Peyer's patch (tissue), 4 donors: ENCODE measurements around the gene NBAS.

Source experiments
- POLR2A ChIP-seq, 2 donors: fragments of 450-650 bp; IDR thresholded peaks; one replicate each; pipeline ENCODE4 v1.5.1; 2017; ENCODE audit warnings: antibody characterized with exemption in 2 of 2, mild to moderate bottlenecking in 2 of 2, moderate library complexity in 2 of 2
- TF ChIP-seq, protein P1 (sequence below), 6 experiments: fragments of 450-650 bp in 4 of 6; fragments of 200-600 bp in 2 of 6; sonication (generic) in 1 of 6; IDR thresholded peaks; one replicate each; pipeline ENCODE4 v1.5.1; 2017 to 2019; ENCODE audit warnings: antibody characterized with exemption in 6 of 6, mild to moderate bottlenecking in 3 of 6, moderate library complexity in 1 of 6

DNA sequence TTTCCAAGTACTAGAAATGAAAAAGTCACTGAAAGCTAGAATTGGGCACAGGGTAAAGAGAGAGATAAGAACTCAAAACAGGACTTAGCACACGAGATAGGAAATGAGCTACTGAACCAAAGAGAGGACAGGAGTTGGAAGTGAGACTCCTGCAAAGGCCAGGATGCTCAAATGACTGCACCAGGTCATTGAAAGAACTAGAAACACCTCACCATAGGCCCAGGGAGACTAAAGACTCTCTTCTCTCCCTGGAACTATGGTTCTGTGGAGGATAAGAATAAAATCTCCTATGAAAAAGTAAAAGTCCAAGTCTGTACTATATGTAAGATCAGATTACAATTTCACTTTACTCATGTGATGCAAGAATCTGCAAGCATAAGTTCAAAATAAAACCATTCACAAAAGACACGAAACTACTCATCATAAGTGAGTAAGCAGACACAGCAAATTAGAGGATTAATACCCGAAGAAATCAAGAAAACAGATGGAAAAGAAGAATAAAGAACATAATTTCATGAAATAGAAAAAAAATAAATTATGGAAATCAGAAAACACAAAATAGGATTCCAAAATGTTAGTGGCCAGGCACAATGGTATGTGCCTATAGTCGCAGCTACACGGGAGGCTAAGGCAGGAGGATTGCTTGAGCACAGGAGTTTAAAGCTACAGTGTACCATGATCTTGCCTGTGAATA lies 6.5 kb downstream of the NBAS start:
- TF ChIP-seq, protein P1, sequence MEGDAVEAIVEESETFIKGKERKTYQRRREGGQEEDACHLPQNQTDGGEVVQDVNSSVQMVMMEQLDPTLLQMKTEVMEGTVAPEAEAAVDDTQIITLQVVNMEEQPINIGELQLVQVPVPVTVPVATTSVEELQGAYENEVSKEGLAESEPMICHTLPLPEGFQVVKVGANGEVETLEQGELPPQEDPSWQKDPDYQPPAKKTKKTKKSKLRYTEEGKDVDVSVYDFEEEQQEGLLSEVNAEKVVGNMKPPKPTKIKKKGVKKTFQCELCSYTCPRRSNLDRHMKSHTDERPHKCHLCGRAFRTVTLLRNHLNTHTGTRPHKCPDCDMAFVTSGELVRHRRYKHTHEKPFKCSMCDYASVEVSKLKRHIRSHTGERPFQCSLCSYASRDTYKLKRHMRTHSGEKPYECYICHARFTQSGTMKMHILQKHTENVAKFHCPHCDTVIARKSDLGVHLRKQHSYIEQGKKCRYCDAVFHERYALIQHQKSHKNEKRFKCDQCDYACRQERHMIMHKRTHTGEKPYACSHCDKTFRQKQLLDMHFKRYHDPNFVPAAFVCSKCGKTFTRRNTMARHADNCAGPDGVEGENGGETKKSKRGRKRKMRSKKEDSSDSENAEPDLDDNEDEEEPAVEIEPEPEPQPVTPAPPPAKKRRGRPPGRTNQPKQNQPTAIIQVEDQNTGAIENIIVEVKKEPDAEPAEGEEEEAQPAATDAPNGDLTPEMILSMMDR (IDR thresholded peaks at IDR 0.05) = no peak
- TF ChIP-seq POLR2A (IDR thresholded peaks at IDR 0.05) = no peak
